Suprapubic skin (tissue), 3 donors: Measurements from ENCODE around the gene WWOX.

Experiments used
- CTCF ChIP-seq, 2 donors: fragments of 200-600 bp in 1 of 2; fragments of 450-650 bp in 1 of 2; sonication (generic) in 1 of 2; IDR thresholded peaks; one replicate each; pipeline ENCODE4 v1.5.1; 2016 to 2019; ENCODE audit warnings: antibody characterized with exemption in 2 of 2, mild to moderate bottlenecking in 1 of 2, moderate library complexity in 1 of 2
- EP300 ChIP-seq: sonication (generic); formaldehyde crosslinking; IDR thresholded peaks from one replicate; pipeline ENCODE4 v1.6.1; 2017; ENCODE audit warnings: antibody characterized with exemption
- POLR2A ChIP-seq, 2 donors: fragments of 450-650 bp; IDR thresholded peaks; one replicate each; pipeline ENCODE4 v1.6.1; 2017; ENCODE audit warnings: antibody characterized with exemption in 2 of 2, mild to moderate bottlenecking in 2 of 2, moderate library complexity in 2 of 2

GRCh38 chr16:78428193-78428592 is 328.7 kb downstream of the WWOX start:
- TF ChIP-seq POLR2A (IDR thresholded peaks at IDR 0.05): no peak
- no peak for TF ChIP-seq CTCF (IDR thresholded peaks at IDR 0.05)
- no peak for TF ChIP-seq EP300
